ENCODE measurements around the gene PEMT. TPM values are rescaled to one million over a fixed set of nuclear protein-coding genes. Genes with fewer than 3 reads are reported as not detected.

PEMT gene
- total and polyA plus RNA-seq, 9 of the 15 experiments (the other 6 are each of a cell fraction or from before 2014, with no cell fraction given) = 1.4 to 36.4 (median 13.6) TPM

DNA sequence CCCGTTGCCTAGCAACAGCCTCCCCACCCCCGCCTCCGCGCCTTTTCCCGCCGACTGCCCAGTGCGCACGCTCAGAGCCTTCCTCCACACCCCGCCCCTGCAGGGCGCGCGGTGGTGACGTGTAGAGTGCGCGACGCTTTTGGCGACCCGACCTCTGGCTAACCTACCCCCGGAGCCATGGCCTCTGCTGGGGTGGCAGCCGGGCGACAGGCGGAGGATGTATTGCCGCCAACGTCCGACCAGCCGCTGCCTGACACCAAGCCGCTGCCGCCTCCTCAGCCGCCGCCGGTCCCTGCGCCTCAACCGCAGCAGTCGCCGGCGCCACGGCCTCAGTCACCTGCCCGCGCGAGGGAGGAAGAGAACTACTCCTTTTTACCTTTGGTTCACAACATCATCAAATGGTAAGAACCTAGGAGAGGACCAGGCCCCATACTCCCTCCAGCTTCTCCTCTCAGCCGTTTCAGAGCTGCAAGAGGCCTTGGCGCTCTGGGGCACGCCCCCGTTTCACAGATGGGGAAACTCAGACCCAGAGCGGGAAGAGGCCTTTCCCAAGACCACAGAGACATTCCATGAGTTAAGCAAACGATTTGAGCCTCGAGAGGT, 114.5 kb downstream of the PEMT start, which contains the start of gene MED9 (continued):
- TF ChIP-seq, protein P1, sequence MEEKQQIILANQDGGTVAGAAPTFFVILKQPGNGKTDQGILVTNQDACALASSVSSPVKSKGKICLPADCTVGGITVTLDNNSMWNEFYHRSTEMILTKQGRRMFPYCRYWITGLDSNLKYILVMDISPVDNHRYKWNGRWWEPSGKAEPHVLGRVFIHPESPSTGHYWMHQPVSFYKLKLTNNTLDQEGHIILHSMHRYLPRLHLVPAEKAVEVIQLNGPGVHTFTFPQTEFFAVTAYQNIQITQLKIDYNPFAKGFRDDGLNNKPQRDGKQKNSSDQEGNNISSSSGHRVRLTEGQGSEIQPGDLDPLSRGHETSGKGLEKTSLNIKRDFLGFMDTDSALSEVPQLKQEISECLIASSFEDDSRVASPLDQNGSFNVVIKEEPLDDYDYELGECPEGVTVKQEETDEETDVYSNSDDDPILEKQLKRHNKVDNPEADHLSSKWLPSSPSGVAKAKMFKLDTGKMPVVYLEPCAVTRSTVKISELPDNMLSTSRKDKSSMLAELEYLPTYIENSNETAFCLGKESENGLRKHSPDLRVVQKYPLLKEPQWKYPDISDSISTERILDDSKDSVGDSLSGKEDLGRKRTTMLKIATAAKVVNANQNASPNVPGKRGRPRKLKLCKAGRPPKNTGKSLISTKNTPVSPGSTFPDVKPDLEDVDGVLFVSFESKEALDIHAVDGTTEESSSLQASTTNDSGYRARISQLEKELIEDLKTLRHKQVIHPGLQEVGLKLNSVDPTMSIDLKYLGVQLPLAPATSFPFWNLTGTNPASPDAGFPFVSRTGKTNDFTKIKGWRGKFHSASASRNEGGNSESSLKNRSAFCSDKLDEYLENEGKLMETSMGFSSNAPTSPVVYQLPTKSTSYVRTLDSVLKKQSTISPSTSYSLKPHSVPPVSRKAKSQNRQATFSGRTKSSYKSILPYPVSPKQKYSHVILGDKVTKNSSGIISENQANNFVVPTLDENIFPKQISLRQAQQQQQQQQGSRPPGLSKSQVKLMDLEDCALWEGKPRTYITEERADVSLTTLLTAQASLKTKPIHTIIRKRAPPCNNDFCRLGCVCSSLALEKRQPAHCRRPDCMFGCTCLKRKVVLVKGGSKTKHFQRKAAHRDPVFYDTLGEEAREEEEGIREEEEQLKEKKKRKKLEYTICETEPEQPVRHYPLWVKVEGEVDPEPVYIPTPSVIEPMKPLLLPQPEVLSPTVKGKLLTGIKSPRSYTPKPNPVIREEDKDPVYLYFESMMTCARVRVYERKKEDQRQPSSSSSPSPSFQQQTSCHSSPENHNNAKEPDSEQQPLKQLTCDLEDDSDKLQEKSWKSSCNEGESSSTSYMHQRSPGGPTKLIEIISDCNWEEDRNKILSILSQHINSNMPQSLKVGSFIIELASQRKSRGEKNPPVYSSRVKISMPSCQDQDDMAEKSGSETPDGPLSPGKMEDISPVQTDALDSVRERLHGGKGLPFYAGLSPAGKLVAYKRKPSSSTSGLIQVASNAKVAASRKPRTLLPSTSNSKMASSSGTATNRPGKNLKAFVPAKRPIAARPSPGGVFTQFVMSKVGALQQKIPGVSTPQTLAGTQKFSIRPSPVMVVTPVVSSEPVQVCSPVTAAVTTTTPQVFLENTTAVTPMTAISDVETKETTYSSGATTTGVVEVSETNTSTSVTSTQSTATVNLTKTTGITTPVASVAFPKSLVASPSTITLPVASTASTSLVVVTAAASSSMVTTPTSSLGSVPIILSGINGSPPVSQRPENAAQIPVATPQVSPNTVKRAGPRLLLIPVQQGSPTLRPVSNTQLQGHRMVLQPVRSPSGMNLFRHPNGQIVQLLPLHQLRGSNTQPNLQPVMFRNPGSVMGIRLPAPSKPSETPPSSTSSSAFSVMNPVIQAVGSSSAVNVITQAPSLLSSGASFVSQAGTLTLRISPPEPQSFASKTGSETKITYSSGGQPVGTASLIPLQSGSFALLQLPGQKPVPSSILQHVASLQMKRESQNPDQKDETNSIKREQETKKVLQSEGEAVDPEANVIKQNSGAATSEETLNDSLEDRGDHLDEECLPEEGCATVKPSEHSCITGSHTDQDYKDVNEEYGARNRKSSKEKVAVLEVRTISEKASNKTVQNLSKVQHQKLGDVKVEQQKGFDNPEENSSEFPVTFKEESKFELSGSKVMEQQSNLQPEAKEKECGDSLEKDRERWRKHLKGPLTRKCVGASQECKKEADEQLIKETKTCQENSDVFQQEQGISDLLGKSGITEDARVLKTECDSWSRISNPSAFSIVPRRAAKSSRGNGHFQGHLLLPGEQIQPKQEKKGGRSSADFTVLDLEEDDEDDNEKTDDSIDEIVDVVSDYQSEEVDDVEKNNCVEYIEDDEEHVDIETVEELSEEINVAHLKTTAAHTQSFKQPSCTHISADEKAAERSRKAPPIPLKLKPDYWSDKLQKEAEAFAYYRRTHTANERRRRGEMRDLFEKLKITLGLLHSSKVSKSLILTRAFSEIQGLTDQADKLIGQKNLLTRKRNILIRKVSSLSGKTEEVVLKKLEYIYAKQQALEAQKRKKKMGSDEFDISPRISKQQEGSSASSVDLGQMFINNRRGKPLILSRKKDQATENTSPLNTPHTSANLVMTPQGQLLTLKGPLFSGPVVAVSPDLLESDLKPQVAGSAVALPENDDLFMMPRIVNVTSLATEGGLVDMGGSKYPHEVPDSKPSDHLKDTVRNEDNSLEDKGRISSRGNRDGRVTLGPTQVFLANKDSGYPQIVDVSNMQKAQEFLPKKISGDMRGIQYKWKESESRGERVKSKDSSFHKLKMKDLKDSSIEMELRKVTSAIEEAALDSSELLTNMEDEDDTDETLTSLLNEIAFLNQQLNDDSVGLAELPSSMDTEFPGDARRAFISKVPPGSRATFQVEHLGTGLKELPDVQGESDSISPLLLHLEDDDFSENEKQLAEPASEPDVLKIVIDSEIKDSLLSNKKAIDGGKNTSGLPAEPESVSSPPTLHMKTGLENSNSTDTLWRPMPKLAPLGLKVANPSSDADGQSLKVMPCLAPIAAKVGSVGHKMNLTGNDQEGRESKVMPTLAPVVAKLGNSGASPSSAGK (IDR thresholded peaks at IDR 0.05) = no peak
- TF ChIP-seq RBM34 (IDR thresholded peaks at IDR 0.05; ENCODE audit: borderline replicate concordance, insufficient read depth, low read length) (no peak), TAF7 (tag; IDR thresholded peaks at IDR 0.05) (0 out of 2 replicates have a peak, but pooled peaks have one; percentile 25)
- TF ChIP-seq, protein P2, sequence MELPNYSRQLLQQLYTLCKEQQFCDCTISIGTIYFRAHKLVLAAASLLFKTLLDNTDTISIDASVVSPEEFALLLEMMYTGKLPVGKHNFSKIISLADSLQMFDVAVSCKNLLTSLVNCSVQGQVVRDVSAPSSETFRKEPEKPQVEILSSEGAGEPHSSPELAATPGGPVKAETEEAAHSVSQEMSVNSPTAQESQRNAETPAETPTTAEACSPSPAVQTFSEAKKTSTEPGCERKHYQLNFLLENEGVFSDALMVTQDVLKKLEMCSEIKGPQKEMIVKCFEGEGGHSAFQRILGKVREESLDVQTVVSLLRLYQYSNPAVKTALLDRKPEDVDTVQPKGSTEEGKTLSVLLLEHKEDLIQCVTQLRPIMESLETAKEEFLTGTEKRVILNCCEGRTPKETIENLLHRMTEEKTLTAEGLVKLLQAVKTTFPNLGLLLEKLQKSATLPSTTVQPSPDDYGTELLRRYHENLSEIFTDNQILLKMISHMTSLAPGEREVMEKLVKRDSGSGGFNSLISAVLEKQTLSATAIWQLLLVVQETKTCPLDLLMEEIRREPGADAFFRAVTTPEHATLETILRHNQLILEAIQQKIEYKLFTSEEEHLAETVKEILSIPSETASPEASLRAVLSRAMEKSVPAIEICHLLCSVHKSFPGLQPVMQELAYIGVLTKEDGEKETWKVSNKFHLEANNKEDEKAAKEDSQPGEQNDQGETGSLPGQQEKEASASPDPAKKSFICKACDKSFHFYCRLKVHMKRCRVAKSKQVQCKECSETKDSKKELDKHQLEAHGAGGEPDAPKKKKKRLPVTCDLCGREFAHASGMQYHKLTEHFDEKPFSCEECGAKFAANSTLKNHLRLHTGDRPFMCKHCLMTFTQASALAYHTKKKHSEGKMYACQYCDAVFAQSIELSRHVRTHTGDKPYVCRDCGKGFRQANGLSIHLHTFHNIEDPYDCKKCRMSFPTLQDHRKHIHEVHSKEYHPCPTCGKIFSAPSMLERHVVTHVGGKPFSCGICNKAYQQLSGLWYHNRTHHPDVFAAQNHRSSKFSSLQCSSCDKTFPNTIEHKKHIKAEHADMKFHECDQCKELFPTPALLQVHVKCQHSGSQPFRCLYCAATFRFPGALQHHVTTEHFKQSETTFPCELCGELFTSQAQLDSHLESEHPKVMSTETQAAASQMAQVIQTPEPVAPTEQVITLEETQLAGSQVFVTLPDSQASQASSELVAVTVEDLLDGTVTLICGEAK (IDR thresholded peaks at IDR 0.05) = no peak
- TF ChIP-seq, protein P2 (CRISPR knock-in tag; IDR thresholded peaks at IDR 0.05) = no peak

Data from K562 (cell line).